HG02763 (cell line): ENCODE results near the gene GPER1.
"Not testable (repeated sequence)": the region's sequence is repeated elsewhere in the genome, so short reads cannot be mapped to it uniquely, and the experiment has no call there.

Source experiments
- ATAC-seq: cut with Tn5 transposase; IDR thresholded peaks from one replicate; pipeline ENCODE4 v1.9.1; 2021; ENCODE audit warnings: mild to moderate bottlenecking, moderate library complexity; ENCODE audit not compliant: unreplicated experiment

GPER1 gene

GRCh38 chr7:1068013-1068412, 19.9 kb upstream of the GPER1 start:
- no peak for ATAC-seq

- ATAC-seq: no peak
Observed at GRCh38 chr7:1068619-1069018, 19.3 kb upstream of the GPER1 start.

DNA sequence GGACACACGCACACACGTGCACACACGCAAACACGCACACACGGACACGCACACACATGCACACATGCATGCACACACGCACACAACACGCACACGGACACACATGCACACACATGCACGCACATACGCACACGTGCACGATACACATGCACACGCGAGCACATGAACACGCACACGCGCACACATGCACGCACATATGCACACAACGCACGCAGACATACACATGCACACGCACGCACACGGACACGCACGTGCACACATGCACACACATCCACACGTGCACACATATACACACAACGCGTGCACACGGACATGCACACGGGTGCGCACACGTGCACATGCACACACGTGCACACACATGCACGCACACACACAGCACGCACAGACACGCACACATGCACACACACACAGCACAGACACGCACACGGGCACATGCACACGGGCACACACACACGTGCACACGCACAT, 17.3 kb upstream of the GPER1 start:
- ATAC-seq: no peak

DNA sequence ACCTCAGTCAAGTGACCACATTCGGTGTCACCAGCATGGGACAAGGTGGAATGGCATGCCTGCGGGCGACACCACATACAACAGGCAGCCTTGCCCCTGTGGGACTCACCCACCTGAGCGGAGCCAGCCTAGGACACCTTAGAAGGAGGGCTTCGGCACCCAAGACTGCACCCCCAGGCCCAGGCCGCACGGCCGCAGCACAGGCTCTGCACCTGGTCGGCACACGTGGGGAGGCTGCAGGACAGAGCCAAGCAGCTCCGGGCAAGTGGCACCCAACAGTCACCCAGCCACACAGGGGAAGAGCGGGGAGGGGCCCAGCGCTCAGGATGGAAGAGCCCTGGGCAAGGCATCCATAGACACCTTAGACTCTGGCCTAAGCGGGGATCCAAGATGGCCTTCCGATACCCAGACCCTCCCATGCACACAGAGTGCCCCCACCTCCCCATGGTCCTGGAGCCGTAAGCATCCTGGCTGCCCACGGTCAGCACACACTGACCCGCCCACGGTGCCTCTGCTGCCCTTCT, 16.1 kb upstream of the GPER1 start:
- no peak for ATAC-seq

GRCh38 chr7:1073142-1073977, 14.6 kb upstream of the GPER1 start:
- no peak for ATAC-seq

DNA sequence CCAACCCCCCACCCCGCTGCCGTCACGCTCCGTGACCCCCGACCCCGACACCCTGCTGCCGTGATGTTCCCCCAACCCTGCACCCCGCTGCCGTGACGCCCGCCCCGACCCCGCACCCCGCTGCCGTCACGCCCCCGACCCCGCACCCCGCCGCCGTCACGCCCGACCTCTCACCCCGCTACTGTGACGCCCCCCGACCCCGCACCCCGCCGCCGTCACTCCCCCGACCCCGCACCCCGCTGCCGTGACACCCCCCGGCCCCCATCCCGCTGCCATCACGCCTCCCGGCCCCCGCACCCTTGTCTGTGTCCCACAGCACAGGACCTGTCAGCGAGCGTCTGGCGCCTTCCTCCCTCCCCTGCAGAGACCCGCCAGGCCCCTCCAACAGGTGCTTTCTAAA, 13.9 kb upstream of the GPER1 start:
- ATAC-seq: not testable (repeated sequence)

DNA sequence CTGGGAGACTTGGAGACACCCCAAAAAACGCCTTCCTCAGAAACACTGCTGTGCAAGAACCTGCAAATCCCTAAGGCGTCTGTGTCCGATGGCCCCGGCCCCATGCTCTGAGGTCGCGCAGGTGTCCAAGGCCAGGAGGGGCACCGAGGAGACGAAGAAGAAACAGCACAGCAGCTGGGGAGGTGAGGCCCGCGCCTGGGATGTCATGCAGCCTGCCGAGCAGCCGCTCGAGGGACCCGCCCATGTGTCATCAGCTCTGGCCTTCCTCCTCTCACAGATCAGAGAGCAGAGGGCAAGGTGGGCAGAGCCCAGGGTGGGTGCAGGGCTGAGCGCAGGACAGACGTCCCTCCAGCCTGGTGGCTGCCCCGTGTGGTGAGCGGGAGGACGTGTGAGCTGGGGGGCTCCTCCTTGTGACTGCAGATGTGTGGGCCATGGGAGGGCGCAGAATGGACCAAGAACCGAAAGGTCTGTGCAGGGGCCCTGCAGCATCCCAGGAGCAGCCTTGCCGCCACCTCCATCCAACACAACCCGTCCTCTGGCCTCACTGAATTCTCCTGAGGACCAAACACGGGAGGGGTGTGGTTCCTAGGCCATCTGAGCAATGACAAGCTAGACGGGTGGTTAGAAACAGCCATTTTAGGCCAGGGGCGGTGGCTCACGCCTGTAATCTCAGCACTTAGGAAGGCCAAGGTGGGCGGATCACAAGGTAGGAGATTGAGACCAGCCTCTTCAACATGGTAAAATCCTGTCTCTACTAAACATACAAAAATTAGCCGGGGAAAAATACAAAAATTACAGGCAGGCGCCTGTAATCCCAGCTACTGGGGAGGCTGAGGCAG, 13.1 kb upstream of the GPER1 start:
- ATAC-seq: no peak

DNA sequence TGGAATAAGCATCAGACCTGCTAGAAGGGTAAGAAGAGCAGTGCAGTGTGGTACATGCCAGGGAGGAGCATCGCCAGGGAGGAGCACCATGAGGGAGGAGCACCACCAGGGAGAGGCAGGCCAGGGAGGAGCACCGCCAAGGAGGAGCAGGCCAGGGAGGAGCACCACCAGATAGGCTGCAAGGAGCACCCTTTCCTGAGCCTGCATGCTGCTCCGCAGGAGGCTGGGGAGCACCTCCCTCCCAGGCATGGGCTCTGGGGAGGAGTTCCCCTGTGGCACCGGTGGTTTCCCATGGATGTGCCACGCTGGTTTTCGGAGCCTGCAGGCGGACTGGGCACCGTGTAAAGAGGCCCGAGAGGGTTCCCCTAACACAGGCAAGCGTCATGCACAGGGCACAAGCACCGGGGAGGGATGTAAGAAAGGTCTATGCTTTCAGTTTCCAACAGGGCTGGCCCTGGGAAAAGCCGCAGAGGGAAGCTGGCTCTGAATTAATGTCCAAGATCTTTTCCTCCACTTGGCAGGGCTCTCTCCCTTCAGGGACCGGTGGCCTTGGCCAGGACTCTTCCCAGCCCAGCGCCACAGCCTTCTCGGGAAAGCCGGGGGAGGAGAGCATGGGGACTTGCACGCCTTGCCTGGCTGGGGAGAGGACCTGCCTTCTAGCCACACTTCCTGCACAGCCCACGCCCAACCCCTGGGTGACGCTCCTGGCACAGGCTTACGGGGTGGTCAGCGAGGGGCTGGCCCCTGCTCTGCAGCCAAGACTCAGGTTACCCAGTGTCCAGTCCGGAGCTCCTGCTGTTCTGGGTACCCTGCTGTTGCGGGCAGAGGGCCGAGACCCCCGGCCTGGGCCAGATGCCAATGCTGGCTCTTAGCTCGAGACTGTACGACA, 11.5 kb upstream of the GPER1 start:
- ATAC-seq: no peak

DNA sequence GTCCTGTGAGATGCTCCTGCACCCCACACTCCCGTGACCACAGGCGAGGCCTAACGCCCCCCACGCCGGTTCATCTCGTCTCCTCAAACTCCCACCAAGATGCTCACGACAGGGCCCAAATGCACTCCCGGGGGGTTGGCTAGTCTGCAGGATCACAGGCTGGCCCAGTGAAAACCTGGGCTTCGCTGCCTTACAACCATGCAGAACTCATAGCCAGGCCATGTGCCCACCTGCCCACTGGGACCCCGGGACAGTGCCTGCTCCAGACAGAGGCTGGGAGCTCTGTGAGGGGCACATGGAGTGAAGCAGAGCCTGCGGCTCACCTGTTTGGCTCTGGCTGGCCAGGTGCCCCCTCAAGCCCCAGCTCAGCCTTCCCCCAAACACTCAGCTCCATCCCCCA, 9.4 kb upstream of the GPER1 start:
- no peak for ATAC-seq

- no peak for ATAC-seq
Observed at GRCh38 chr7:1078985-1079384, 8.9 kb upstream of the GPER1 start.

GRCh38 chr7:1079546-1079945, 8.4 kb upstream of the GPER1 start:
- no peak for ATAC-seq

- no peak for ATAC-seq
Observed at GRCh38 chr7:1080252-1080920, 7.5 kb upstream of the GPER1 start.

DNA sequence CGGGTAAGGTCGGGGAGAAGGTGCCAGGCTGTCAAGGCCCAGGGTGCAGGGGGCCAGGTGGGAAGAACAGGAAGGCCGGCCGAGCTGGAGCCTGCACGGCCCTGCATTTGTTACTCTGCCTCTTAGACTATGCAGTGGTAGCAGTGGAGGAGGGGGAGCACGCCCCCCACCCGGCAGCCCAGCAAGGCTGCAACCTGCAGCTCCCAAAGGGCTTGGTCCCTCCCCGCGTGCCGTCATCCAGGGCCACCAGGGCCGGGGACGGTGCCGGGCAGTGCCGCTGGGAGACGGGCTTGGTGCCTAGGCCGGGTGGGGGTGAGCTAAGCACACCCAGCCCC, 7.0 kb upstream of the GPER1 start:
- ATAC-seq: no peak

DNA sequence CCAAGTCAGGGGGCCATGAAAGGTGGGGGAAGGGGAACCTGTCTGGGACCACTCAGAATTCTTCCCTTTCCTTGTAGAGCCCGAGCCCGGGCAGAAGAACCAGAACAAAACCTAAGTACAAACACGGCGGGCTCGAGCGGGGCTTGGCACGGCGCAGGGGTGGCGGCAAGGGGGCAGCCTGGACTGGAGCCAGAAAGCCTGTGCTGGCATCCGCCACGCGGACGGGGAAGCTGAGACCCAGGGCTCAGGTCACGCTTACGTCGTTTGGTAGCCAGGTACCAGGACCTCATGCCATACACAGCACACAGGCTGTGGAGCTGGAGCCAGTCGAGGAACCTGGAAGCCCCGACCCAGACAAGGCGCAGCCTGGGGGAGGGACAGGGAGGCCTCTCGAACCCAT, 6.6 kb upstream of the GPER1 start:
- ATAC-seq: no peak

- ATAC-seq: no peak
Observed at GRCh38 chr7:1081931-1082401, 5.9 kb upstream of the GPER1 start.

- no peak for ATAC-seq
Observed at GRCh38 chr7:1083729-1084657, 3.9 kb upstream of the GPER1 start.

DNA sequence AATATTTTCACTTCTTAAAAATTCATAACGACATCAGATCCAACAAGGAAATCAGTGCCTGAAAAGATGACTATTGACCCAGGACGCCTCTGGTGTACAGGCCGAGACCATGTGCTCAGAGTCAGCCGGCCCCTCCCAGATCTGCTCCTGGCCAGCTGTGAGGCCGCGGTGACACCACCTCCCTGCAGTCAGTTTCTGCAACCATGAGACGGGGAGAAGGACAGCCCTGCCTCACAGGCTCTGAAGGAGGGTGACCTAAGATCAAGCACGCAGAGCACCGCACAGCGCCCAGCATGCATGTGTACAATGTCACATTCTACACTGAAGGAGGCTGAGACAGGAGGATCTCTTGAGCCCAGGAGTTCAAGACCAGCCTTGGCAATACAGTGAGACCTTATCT, 2.6 kb upstream of the GPER1 start:
- ATAC-seq: no peak

GRCh38 chr7:1085910-1086421, 1.9 kb upstream of the GPER1 start:
- no peak for ATAC-seq
